ENCODE measurements around the gene DENND2D.

Gene DENND2D

DNA sequence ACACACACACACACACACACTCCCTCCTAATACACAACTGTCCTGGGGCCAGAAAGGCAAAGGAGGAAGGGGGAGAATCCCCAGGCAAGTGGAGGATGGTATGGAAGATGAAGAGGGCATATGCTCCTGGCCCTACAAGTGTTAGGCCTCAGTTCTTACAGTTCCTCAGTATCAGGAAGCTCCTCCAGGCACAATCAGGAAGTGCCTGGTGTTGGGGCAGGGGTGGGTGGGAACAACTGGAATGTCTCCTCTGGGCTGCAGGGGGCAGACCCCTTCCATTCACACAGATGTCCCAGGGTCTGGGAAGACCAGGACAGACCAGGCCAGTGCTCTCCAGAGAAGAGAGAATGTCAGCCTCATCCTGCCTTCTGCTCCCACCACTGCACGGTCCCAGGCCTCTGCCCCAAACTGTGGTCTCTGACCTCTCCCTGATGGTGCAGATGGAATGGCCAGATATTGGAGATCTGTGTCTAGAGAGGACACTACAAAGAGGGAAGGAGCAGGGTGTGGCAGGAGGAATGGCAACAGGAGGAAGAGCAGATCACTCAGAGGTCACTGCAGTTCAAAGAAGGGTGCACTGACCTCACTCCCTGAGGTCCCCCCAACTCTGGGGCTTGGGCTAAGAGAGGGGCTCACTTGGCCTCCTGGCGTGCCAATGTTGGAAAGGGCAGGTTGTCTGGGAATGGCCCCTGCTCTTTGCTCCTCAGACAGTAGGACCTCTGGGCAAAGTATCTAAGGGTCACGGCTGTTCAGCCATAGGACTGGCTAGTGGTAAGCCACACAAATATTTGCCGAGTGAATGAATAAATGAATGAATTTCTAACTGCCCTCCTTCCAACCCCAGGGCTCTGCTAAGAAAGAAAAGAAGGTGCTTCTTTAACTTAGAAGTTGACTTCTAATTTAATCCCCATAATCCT, 2.5 kb upstream of the DENND2D start:
- no peak for DNase-seq

- no peak for DNase-seq
Observed at GRCh38 chr1:111202366-111202706, 1.9 kb upstream of the DENND2D start.

DNA sequence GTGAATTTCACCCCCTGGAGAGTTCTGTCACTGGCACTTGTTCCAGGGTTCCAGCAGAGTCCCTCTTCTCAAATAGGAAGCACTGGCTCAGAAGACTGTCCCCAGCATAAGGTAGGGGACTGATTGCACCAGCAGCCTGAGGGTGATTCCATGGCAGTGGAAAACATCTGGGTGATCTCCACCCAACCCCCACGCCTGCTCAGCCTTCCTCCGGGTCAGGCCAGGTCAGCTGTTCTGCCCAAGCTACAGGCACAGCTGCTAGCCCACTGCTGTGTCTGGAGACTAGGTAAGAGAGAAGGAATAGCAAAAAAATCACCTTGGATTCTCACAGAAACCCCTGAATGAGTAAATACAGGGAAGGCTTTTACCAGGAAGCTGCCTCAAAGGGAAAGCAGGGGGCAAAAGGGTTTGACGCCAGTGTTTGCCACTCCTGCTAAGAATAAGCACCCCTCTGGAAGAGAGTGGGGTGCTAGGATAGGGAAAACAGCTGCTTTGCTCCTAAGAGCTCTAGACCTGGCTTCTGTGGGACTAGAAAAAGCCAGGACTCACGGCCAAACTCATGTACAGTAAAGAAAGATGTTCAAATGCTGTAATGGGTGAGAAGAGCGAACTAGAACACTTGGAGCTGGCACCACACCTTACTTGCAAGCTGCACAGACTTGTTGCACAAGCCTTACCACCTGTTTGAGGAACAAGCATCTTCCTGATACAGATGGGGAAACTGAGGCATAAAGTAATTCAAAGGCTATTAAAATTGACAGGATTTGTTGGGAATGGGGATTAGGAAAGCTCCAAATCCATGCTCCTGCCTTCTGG, 1.0 kb upstream of the DENND2D start:
- DNase-seq: no peak

DNA sequence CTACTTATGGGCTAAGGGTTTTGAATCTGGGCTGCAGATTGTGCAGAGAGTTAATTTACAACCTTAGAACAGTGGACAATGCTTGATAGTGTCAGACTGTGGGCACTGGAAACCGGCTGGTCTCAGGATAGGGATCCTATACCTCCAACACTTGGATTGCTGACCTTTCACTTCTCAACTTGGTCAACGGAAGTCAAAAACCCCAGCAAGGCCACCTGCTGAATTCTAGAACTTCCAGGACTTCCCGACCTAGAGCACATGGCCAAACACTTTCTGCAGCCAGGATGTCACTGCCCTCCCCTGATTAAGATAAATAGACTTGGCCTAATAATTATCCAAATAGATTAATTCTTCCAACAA, 336 bp upstream of the DENND2D start:
- DNase-seq: no peak

- no peak for DNase-seq
Observed at GRCh38 chr1:111199329-111199728, 1.1 kb downstream of the DENND2D start.

DNA sequence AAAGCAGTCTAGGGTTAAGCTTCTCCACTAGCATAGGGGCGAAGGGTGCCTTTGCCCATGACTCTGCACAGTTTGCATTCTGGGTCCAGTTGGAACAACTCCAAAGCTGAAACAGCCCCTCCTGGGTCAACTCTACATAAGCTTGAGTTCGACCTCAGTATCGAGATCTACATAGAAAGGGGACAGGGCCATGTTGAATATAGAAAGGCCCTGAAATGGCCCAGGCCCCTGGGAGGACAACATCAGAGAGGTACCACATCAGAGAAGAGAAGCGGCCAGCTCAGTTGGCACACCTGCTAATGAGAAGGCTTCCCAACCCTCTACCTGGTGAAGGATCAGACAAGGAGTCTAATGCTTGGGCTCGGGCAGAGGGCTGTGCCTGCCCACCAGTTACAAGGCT, 1.6 kb downstream of the DENND2D start:
- no peak for DNase-seq

GRCh38 chr1:111197598-111198284, 2.7 kb downstream of the DENND2D start:
- DNase-seq: no peak

- DNase-seq: no peak
Observed at GRCh38 chr1:111196213-111196612, 4.2 kb downstream of the DENND2D start.

DNA sequence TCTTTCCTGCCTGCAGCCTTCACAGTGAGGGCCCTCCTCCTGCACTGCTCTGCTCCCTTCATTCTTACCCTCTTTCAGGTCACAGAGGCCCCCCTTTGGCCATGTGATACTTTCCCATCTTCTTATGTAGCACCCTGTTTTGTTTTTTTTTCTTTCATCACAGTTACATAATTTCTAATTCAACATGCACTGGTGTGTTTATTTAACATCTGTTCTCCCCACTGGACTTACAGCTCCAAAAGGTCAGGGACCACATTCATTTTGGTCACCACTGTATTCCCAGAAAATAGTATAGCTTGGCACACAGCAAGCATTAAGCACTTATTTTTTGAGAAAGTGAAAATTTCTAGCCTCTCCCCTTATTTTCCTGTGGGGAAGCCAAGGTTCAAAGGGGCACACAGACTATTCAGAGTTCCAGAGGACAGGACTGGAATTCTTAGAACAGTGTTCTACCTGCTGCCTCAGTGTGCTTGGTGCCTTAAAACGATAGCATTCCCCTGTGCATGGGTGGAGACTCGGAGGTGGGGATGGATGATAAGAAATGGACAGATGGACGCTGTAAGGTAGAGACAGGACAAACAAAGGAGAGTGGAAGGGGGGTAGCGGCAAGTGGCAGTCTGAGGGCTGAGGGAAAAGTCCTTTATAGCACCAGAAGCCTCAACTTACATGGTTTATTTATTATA, 5.3 kb downstream of the DENND2D start:
- DNase-seq: no peak

DNA sequence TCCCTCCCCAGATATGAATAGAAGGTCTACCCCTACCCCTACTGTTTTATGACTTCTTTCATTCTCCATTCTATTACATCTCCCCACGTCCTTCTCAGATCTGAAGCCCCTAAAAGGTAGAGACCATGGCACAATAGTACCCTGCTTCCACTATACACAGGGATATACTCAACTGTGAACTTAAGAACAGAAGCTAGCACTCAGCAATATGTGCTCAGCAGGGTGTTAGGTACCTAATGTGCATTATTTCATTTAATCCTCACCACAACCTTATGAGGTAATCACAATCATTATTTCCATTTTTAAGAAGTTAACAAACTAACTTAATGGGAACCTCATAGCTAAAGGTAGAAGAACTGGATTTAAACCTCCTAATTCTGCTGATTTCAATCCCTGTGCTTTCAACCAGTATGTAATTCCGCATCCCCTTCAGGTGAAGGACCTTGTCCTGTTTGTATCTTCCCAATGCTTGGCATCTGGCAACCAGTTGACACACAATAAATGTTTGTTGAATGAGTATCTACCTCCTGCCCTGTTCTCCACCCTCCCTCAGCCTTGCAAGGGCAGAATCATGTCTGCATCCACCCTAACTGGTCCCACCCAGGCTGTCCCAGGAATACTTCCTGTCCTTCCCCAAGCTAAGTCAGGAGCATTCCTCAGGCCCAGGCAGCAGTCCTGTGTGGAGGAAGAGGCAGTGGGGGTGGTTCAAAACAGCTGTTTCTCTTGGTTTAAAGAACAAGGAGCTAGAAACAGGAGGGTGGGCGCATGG, 6.5 kb downstream of the DENND2D start:
- peak; percentile 10 for DNase-seq

DNA sequence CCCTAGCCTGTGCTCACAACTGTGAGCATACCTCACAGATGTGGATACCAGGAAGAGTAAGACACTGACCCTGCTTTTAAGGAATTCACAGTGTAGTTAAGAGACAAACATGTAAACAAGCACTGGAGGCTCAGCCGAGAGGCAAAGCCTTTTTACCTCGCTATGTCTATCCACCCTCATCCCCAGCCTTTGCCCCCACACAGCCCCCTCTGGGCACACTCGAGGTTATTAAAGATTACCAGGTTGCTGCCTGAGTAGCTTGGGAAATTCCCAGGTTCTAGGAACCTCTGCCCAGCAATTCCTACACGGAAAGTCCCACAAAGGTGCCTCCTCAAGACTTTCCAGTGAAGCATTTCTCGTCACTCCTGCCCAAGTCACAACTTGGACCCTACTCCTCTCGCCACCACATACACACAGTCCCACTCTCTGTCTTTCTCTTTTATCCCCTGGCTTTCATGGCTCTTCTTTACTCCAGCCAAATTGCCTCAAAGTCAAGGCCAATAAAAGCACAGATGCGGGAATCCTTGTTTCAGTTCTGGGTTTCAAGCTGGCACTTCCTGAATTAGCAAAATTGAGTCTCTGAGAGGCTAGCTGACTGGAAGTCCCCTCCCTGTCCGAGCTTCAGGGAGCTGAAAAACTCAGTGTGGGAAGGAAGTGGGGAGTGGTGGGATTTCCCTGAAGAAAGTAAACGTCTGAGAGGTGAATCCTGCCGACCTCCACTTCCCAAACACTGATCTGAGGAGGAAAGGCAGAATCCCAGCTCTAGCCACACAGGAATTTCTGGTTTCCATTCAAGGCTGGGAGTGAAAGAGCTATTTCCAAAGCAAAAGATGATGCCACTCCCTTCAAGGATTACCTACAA, 7.6 kb downstream of the DENND2D start:
- DNase-seq: no peak

GRCh38 chr1:111192074-111192473, 8.4 kb downstream of the DENND2D start:
- no peak for DNase-seq

- peak; percentile 81 for DNase-seq
Observed at GRCh38 chr1:111191496-111191895, 8.9 kb downstream of the DENND2D start.

- DNase-seq: no peak
Observed at GRCh38 chr1:111190931-111191451, 9.5 kb downstream of the DENND2D start.

- no peak for DNase-seq
Observed at GRCh38 chr1:111184663-111185062, 15.8 kb downstream of the DENND2D start.

DNA sequence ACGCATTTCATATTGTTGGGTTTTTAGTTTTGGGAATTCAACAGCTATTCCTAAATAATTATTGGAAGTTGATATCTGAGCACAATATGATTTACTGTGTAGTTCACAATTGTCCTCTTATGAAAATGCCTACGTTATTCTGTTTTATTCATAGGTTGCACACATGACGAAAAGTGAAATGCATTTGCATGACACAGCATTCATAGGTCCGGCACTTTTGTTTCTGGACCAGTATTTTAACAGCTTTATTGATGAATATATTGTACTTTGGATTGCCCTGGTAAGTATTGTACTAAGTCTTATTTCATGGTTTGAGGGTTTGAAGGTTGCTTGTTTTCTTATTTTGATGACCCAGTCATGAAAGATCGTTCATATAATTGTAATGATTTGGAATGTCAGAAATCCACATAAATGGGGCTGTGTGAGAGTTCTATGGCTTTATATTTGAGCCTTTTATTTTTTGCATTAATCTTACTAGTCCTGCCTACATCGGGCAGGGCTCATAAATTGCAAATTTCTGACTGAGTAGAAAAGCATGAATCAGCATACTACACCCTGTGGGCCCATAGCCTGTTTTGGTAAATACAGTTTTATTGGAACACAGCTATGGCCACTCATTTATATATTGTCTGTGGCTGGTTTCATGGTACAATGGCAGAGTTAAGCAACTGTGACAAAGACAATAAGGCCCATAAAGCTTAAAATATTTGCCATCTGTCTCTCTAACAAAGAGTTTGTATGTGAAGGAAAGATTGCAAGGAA, 17.0 kb downstream of the DENND2D start:
- DNase-seq: no peak

DNA sequence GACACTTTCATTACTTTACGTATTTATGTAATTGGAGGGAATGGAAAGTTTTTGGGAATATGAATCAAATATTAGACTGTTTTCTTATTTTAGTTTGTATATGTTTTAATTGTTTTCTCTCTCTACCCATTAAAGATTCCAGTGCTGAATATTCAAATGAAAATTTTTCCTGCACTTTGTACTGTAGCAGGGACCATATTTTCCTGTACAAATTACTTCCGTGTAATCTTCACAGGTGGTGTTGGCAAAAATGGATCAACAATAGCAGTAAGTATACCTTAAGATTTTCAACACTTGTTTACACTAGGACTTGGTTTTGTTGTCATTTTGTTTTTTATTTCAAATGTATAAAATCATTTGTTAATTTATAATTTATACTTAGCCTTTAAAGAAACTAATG, 18.4 kb downstream of the DENND2D start:
- DNase-seq: no peak

DNA sequence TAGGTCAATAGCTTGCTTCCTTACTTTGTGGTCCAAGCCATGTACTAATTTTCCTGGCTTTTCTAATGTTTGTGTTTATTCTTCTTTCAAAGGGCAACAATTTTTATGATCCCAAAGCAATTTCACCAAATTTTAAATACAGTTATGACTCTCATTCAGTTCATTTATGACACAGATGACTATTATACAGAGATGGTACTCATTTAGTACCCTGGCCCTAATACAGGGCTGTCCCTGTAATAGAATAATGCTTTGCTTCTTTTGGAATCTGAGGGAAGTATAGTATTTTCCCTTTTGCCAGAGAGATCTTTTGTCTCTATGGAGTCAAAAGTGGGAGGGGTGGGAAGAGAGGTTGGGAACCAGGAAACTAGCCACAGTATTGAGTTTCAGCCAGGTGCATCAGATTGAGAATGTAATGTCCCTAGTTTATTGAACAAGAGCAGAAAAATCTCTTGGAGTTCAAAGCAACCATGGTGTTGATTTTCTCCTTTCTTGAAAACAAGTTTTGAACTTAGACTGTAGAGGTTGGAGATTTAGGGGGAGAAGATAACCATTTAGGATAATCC, 20.4 kb downstream of the DENND2D start:
- no peak for DNase-seq

GRCh38 chr1:111176678-111177077, 23.8 kb downstream of the DENND2D start:
- no peak for DNase-seq

DNA sequence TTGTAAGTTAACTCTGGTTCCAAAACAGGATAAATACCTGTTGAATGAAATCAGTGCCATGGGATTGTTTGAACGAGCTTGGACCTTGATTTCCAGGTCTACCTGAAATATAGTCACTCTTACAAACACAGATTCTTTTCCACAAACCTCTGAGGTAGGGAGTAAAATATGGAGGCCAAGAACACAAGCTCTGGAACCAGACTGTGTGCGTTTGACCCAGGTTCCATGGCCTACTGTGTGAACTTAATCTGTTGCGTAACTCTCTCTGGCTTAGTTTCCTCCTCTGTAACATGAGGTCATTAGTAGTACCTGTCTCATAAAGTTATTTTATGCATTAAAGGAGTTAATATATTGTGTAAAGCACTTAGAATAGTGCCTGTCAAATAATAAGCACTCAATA, 25.1 kb downstream of the DENND2D start:
- no peak for DNase-seq

All from fibroblast of skin of right biceps (primary cell).